ENCODE measurements around the gene ROPN1L.
"Not testable (repeated sequence)": the region's sequence is repeated elsewhere in the genome, so short reads cannot be mapped to it uniquely, and the experiment has no call there.

ROPN1L gene

GRCh38 chr5:10501554-10502075 lies 59.9 kb downstream of the ROPN1L start:
- DNase-seq (ENCODE audit: low read depth in 2 of 2), result no peak

GRCh38 chr5:10502130-10502529 lies 60.5 kb downstream of the ROPN1L start:
- DNase-seq (ENCODE audit: low read depth in 2 of 2), result no peak

GRCh38 chr5:10502578-10502977 lies 60.9 kb downstream of the ROPN1L start:
- DNase-seq (ENCODE audit: low read depth in 2 of 2), result no peak

DNA sequence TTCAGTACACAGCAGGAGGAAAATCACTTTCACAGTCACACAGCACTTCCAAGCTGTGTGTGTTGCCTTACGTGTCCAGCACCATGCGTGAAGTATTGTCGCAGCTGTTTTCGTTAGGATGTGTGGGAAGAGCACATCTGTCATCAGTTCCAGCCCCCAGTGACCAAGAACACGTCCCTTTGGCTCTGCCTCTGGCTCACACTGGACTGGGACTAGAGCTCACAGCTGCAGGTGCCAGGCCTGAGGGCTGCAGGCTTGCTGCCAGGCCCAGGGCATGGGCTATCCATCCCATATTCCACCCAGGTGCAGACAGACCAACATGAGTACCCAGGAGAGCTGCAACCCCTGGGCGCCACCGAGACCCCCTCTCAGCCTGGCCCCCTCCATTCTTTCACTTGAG lies 61.6 kb downstream of the ROPN1L start:
- no peak for DNase-seq (ENCODE audit: low read depth in 2 of 2)

GRCh38 chr5:10503997-10504793 lies 62.5 kb downstream of the ROPN1L start:
- no peak for DNase-seq (ENCODE audit: low read depth in 2 of 2)

DNA sequence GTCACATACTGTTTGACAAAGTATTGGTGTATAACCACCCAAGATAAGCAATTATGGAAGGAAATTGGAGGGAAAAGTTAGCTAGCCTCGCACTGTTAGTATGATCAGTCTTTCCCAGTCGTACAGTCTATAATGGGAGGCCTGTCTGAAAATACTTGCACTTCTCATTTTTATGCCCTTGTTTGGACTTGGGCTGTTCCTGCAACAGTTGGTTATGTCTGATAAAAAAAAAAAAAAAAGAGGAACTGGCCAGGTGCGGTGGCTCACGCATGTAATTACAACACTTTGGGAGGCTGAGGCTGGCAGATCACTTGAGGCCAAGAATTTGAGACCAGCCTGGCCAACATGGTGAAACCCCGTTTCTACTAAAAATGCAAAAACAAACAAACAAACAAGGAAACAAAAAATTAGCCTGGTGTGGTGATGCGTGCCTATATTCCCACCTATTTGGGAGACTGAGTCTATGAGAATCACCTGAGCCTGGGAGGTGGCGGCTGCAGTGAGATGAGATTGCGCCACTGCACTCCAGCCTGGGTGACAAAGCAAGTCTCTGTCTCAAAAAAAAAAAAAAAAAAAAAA lies 63.9 kb downstream of the ROPN1L start:
- no peak for DNase-seq (ENCODE audit: low read depth in 2 of 2)

DNA sequence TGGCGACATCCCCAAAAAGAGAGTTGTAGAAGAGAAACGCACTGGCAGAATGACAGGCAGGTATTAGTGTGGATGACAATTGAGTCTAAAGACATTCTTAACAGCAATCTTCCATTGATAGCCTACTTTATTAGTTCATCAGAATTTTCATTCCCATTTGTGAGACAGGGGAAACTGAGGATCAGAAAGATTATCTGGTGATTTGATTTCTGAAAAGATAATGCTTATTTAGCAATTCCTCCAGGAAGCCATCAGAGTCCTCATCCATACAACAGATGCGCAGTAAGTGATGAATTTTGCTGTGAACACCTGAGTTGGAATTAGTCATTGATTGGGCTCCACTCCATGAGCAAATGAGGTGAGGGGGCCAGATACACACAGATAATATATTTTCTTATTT lies 64.9 kb downstream of the ROPN1L start:
- no peak for DNase-seq (ENCODE audit: low read depth in 2 of 2)

DNA sequence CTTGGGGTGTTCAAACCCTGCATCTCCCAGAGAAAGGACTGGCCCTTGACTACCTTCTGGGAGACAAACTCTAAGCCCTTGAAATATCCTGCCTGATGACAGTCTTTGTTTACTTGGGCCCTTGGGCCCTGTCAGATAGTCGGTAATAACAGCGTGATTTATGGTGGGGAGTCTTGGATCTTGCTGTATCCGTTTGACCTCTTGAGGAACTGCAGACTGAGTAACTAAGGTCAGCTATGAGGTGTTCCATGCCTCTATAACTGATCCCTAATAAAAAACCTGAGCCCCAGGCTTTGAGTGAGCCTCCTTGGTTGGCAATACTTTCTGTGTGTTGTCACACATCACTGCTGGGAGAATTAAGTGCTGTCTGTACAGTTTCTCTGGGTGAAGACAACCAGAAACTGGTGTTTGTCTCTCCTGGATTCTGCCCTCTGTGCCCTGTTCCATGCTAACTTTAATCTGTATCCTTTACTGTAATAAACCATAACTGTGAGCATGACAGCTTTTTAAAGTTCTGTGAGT lies 66.0 kb downstream of the ROPN1L start:
- DNase-seq (ENCODE audit: low read depth in 2 of 2), result no peak

DNA sequence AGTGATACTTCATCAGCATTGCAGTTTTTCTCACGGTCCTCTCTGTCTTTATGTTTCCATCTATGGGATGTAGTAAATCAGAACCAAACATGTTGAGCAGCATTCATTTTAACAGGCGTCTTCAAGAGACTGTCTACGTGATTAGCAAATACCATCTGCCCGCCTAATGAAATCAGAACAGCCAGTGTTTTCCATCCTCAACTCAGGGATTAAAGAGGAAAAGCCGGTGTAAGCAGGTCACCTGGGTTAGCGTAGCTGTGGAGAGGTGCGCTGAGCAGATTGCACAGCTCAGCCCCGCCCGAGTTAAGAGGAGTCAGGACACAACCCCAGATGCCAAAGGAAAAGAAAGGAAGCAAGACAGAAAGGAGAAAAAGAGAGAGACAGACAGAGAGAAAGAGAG lies 67.9 kb downstream of the ROPN1L start:
- no peak for DNase-seq (ENCODE audit: low read depth in 2 of 2)

DNA sequence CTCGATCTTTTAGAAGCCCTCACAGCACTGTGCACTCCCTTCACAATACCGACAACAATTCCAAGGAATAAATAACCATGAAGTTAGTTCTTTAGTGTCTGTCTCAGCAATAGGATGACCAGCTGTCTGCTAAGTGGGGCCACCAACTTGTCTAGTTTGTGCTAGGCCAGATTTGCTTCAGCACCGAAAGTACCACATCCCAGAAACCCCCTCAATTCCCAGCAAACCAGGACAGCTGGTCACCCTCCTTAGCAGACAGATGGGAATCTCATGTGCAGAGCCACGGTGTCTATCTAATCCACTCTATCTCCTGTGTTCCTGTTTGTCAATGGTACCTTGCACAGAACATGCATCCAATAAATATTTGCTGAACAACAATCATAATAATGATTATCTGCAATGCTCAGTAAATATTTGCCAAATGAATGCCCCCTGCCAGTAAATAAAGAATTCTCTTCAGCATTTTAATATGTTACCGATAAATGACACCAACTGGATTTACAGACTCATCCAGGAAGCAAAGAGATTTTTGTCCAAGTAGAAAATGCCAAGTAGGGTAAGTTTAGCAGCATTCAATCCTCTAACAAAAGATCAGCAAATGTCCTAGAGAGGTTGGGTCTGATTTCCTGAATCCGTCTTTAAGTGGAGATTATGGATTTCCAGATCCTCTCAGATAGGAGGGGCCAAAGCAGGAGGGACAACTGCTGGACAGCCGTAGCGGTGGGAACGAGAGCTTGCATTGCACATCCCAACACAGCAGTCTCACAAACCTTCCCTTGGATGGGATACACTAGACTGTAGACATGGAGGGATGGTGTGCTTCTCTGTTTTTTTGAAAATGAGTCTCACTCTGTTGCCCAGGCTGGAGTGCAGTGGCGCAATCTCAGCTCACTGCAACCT lies 70.3 kb downstream of the ROPN1L start:
- no peak for DNase-seq (ENCODE audit: low read depth in 2 of 2)

DNA sequence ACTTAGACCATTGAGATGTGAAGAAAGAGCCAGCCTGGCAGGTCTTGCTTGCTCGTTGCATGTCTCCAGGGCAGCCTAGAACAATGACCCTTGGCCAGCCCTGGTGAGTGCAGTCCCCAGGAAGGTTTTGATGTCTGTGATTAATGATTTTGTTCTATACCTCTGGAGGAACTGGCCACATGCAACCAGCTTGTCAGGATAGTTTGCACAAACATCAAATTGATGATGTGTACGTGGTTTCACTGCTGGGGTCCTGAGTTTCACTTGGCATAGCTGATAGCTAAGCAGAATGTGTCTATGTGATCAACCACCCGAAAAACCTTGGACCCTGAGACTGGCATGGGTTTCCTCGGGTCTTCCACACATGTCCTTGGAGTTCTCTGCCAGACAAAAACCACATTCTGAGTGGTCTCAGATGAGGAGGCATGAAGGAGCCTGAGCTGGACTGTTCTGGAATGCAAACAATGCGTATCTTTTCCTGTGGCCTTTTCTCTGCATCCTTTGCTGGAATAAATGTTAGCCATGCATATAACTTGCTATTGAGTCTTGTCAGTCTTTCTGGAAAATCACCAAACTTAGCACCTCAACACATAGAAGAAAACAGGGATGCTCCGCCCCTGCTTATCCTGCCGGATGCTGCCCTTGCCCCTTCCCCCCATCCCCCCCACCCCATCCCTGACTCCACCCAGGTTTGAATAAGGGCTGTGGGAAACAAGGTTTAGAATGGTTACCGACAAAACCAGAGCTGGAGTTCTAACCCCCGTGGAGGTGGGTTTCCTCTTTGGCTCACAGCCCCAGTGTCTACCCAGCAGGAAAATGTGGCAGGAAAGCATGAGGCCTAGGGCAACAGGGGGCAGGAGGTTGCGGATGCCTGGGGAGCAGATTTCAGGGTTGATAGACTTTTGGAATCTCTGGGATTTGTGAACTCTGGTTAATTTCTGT lies 72.1 kb downstream of the ROPN1L start:
- DNase-seq (ENCODE audit: low read depth in 2 of 2), result no peak

DNA sequence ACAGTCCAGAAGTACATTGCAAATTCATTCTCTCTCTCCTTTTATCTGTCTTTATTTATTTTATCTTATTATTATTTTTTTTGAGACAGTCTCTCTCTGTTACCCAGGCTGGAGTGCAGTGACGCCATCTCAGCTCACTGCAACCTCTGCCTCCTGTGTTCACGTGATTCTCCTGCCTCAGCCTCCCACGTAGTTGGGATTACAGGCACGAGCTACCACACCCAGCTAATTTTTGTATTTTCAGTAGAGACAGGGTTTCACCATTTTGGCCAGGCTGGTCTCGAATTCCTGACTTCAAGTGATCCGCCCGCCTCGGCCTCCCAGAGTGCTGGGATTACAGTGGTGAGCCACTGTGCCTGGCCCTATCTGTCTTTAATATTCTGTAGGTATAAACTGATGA lies 72.9 kb downstream of the ROPN1L start:
- DNase-seq (ENCODE audit: low read depth in 2 of 2), result not testable (repeated sequence)

Data from stimulated activated CD4-positive, alpha-beta T cell treated with anti-CD3 and anti-CD28 coated beads, Interleukin-1b, Interleukin-23, amount 100 ng/mL, for 4 hours (primary cell).